ENCODE measurements around the gene PANK4.

PANK4 gene

GRCh38 chr1:2494323-2494693 is 32.1 kb downstream of the PANK4 start:
- no peak overlapping the region for H3K4me3 ChIP-seq (ENCODE audit: low read depth, low read length)
- TF ChIP-seq, protein P1, sequence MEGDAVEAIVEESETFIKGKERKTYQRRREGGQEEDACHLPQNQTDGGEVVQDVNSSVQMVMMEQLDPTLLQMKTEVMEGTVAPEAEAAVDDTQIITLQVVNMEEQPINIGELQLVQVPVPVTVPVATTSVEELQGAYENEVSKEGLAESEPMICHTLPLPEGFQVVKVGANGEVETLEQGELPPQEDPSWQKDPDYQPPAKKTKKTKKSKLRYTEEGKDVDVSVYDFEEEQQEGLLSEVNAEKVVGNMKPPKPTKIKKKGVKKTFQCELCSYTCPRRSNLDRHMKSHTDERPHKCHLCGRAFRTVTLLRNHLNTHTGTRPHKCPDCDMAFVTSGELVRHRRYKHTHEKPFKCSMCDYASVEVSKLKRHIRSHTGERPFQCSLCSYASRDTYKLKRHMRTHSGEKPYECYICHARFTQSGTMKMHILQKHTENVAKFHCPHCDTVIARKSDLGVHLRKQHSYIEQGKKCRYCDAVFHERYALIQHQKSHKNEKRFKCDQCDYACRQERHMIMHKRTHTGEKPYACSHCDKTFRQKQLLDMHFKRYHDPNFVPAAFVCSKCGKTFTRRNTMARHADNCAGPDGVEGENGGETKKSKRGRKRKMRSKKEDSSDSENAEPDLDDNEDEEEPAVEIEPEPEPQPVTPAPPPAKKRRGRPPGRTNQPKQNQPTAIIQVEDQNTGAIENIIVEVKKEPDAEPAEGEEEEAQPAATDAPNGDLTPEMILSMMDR (IDR thresholded peaks at IDR 0.05; ENCODE audit: insufficient read depth, low read length, missing control alignments), result no peak
- POLR2A ChIA-PET, result no interaction called here
- CTCF ChIA-PET, result interaction anchor here (0.9 to 1.4 kb wide), 2 partner anchors 32 to 53 kb away, joined by 3 to 4 read pairs; partner anchors contain the start of gene PANK4
- peak; percentile 14 for DNase-seq (ENCODE audit: low read depth, low spot score)

- ChIA-PET POLR2A (no interaction called here), CTCF (interaction anchor here (0.9 to 1.4 kb wide), 2 partner anchors 33 to 54 kb away, joined by 3 to 4 read pairs; partner anchors contain the start of gene PANK4)
- TF ChIP-seq, protein P1 (IDR thresholded peaks at IDR 0.05; ENCODE audit: insufficient read depth, low read length, missing control alignments), result no peak
- H3K4me3 ChIP-seq (ENCODE audit: low read depth, low read length), result no peak overlapping the region
- no peak for DNase-seq (ENCODE audit: low read depth, low spot score)
Measured at GRCh38 chr1:2493691-2494322, 32.6 kb downstream of the PANK4 start.

- TF ChIP-seq, protein P1 (IDR thresholded peaks at IDR 0.05; ENCODE audit: insufficient read depth, low read length, missing control alignments), result no peak
- no peak overlapping the region for H3K4me3 ChIP-seq (ENCODE audit: low read depth, low read length)
- CTCF ChIA-PET, result interaction anchor here (0.7 to 1.4 kb wide), 3 partner anchors 33 to 54 kb away, joined by 3 to 4 read pairs (median 3); partner anchors contain the start of gene PANK4
- POLR2A ChIA-PET, result no interaction called here
- DNase-seq (ENCODE audit: low read depth, low spot score), result no peak
Measured at GRCh38 chr1:2493218-2493617, 33.2 kb downstream of the PANK4 start.

GRCh38 chr1:2492091-2492490 is 34.3 kb downstream of the PANK4 start:
- no peak for DNase-seq (ENCODE audit: low read depth, low spot score)
- TF ChIP-seq, protein P1 (IDR thresholded peaks at IDR 0.05; ENCODE audit: insufficient read depth, low read length, missing control alignments), result no peak
- POLR2A ChIA-PET, result no interaction called here
- no peak overlapping the region for H3K4me3 ChIP-seq (ENCODE audit: low read depth, low read length)
- CTCF ChIA-PET, result no interaction called here

- CTCF ChIA-PET, result no interaction called here
- DNase-seq (ENCODE audit: low read depth, low spot score), result no peak
- no peak overlapping the region for H3K4me3 ChIP-seq (ENCODE audit: low read depth, low read length)
- POLR2A ChIA-PET, result no interaction called here
- TF ChIP-seq, protein P1 (IDR thresholded peaks at IDR 0.05; ENCODE audit: insufficient read depth, low read length, missing control alignments), result no peak
Measured at GRCh38 chr1:2489615-2490014, 36.8 kb downstream of the PANK4 start.

GRCh38 chr1:2488688-2489087 is 37.7 kb downstream of the PANK4 start:
- ChIA-PET POLR2A (no interaction called here), CTCF (interaction anchor here (0.7 to 1.3 kb wide), 5 partner anchors 22 to 964 kb away, joined by 3 read pairs; no protein-coding TSS in a partner anchor)
- no peak for DNase-seq (ENCODE audit: low read depth, low spot score)
- H3K4me3 ChIP-seq (ENCODE audit: low read depth, low read length), result no peak overlapping the region
- TF ChIP-seq, protein P1 (IDR thresholded peaks at IDR 0.05; ENCODE audit: insufficient read depth, low read length, missing control alignments), result no peak
